GM23338 (cell line): ENCODE data around the gene VSX1.

Experiments used
- CREB1 ChIP-seq: fragments of 250-450 bp; sonication (Bioruptor Pico); IDR thresholded peaks from 2 replicates; pipeline ENCODE4 v1.5.0; 2020; ENCODE audit warnings: low read depth, mild to moderate bottlenecking, moderate library complexity
- EZH2 ChIP-seq: fragments of 200-600 bp; sonication (generic); IDR thresholded peaks from one replicate; pipeline ENCODE4 v1.8.0; 2017; ENCODE audit warnings: antibody characterized with exemption, mild to moderate bottlenecking, low read depth; ENCODE audit not compliant: unreplicated experiment
- EZH2phosphoT487 ChIP-seq: fragments of 200-600 bp; sonication (generic); IDR thresholded peaks from one replicate; pipeline ENCODE4 v1.8.1; 2018; ENCODE audit warnings: antibody characterized with exemption; ENCODE audit not compliant: unreplicated experiment
- JUNB ChIP-seq: IDR thresholded peaks from one replicate; pipeline ENCODE4 v1.6.1; 2016; ENCODE audit warnings: antibody characterized with exemption; ENCODE audit not compliant: unreplicated experiment
- NANOG ChIP-seq: IDR thresholded peaks from 2 replicates; pipeline ENCODE4 v1.6.1; 2016; ENCODE audit warnings: antibody characterized with exemption, borderline replicate concordance
- POLR2AphosphoS5 ChIP-seq: IDR thresholded peaks from 2 replicates; pipeline ENCODE4 v1.6.1; 2016; ENCODE audit warnings: antibody characterized with exemption, low read depth
- REST ChIP-seq: IDR thresholded peaks from one replicate; pipeline ENCODE4 v1.6.1; 2018; ENCODE audit warnings: antibody characterized with exemption; ENCODE audit not compliant: unreplicated experiment
- ZNF331 ChIP-seq: fragments of 250-450 bp; sonication (Bioruptor Pico); IDR thresholded peaks from 2 replicates; pipeline ENCODE4 v1.5.0; 2020; ENCODE audit warnings: low read depth, mild to moderate bottlenecking, moderate library complexity
- TF ChIP-seq, protein P1 (sequence below), 2 experiments: fragments of 200-600 bp in 1 of 2; sonication (generic) in 1 of 2; conservative IDR thresholded peaks; 2 replicates each; pipeline versions ENCODE4 v1.5.1 to v1.6.1; 2016 to 2017; ENCODE audit warnings: antibody characterized with exemption in 2 of 2, low read depth in 2 of 2, mild to moderate bottlenecking in 2 of 2, moderate library complexity in 1 of 2

- TF ChIP-seq, protein P1, sequence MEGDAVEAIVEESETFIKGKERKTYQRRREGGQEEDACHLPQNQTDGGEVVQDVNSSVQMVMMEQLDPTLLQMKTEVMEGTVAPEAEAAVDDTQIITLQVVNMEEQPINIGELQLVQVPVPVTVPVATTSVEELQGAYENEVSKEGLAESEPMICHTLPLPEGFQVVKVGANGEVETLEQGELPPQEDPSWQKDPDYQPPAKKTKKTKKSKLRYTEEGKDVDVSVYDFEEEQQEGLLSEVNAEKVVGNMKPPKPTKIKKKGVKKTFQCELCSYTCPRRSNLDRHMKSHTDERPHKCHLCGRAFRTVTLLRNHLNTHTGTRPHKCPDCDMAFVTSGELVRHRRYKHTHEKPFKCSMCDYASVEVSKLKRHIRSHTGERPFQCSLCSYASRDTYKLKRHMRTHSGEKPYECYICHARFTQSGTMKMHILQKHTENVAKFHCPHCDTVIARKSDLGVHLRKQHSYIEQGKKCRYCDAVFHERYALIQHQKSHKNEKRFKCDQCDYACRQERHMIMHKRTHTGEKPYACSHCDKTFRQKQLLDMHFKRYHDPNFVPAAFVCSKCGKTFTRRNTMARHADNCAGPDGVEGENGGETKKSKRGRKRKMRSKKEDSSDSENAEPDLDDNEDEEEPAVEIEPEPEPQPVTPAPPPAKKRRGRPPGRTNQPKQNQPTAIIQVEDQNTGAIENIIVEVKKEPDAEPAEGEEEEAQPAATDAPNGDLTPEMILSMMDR (conservative IDR thresholded peaks at IDR 0.05; ENCODE audit: low read depth in 2 of 2), result no peak
- TF ChIP-seq ZNF331 (CRISPR knock-in tag) (no peak), EZH2phosphoT487 (no peak), POLR2AphosphoS5 (no peak), JUNB (no peak), REST (no peak), NANOG (no peak), EZH2 (no peak), CREB1 (CRISPR knock-in tag) (no peak)
Measured at GRCh38 chr20:25048519-25048952, 33.4 kb downstream of the VSX1 start.
